GM23248 (cell line): ENCODE results near the gene KLHDC3. TPM values are rescaled to one million over a fixed set of nuclear protein-coding genes. Genes with fewer than 3 reads are reported as not detected.

ENCODE experiments used
- DNase-seq: peaks from one replicate; pipeline ENCODE4 v3.0.0-alpha.2; 2015
- H2AFZ ChIP-seq: fragments of 200-600 bp; sonication (generic); 2 replicates; pipeline ENCODE4 v1.6.1; 2016; ENCODE audit warnings: antibody characterized with exemption
- H3F3A ChIP-seq: fragments of 200-600 bp; sonication (generic); 2 replicates; pipeline ENCODE4 v1.6.1; 2016; ENCODE audit warnings: mild to moderate bottlenecking, antibody characterized with exemption, mixed run types; ENCODE audit not compliant: insufficient read depth
- H3K27ac ChIP-seq: fragments of 200-600 bp; sonication (generic); 2 replicates; pipeline ENCODE4 v1.5.1; 2016; ENCODE audit warnings: mild to moderate bottlenecking
- H3K27me3 ChIP-seq: fragments of 200-600 bp; sonication (generic); replicated peaks from 2 replicates; pipeline ENCODE4 v1.6.1; 2016; ENCODE audit warnings: mild to moderate bottlenecking; ENCODE audit not compliant: insufficient read depth
- H3K36me3 ChIP-seq: fragments of 200-600 bp; sonication (generic); 2 replicates; pipeline ENCODE4 v1.6.1; 2016; ENCODE audit warnings: low read depth, mild to moderate bottlenecking
- H3K4me1 ChIP-seq: fragments of 200-600 bp; sonication (generic); 2 replicates; pipeline ENCODE4 v1.6.1; 2016; ENCODE audit warnings: mild to moderate bottlenecking; ENCODE audit not compliant: insufficient read depth
- H3K4me2 ChIP-seq: fragments of 200-600 bp; sonication (generic); one replicate; pipeline ENCODE4 v1.6.1; 2016; ENCODE audit warnings: mild to moderate bottlenecking; ENCODE audit not compliant: unreplicated experiment
- H3K4me3 ChIP-seq: fragments of 200-600 bp; sonication (generic); 2 replicates; pipeline ENCODE4 v1.5.1; 2016; ENCODE audit warnings: mild to moderate bottlenecking
- H3K79me2 ChIP-seq: fragments of 200-600 bp; sonication (generic); 2 replicates; pipeline ENCODE4 v1.6.1; 2016; ENCODE audit warnings: mild to moderate bottlenecking; ENCODE audit not compliant: insufficient read depth
- H3K9ac ChIP-seq: fragments of 200-600 bp; sonication (generic); 2 replicates; pipeline ENCODE4 v1.6.1; 2016; ENCODE audit warnings: mild to moderate bottlenecking
- H3K9me2 ChIP-seq: fragments of 200-600 bp; sonication (generic); 2 replicates; pipeline ENCODE4 v1.6.1; 2016; ENCODE audit warnings: mixed run types, mild to moderate bottlenecking, moderate library complexity; ENCODE audit not compliant: insufficient read depth
- H3K9me3 ChIP-seq: fragments of 200-600 bp; sonication (generic); one replicate; pipeline ENCODE4 v1.6.1; 2017; ENCODE audit warnings: low read depth
- H4K20me1 ChIP-seq: fragments of 200-600 bp; sonication (generic); 2 replicates; pipeline ENCODE4 v1.6.0; 2016; ENCODE audit not compliant: insufficient read depth
- EZH2 ChIP-seq: fragments of 200-600 bp; sonication (generic); IDR thresholded peaks from 2 replicates; pipeline ENCODE4 v1.6.1; 2018; ENCODE audit warnings: antibody characterized with exemption, mild to moderate bottlenecking; ENCODE audit not compliant: insufficient read depth, poor library complexity, severe bottlenecking
- EZH2phosphoT487 ChIP-seq: fragments of 200-600 bp; sonication (generic); IDR thresholded peaks from 2 replicates; pipeline ENCODE4 v1.6.1; 2018; ENCODE audit warnings: antibody characterized with exemption, moderate library complexity, mild to moderate bottlenecking, low read depth; ENCODE audit not compliant: insufficient read depth
- WGBS, 2 experiments: methylation state at CpG; one replicate each; pipeline ENCODE4 v1.1.6; 2015 to 2017; ENCODE audit warnings: low lambda C conversion rate in 2 of 2, low coverage in 1 of 2; ENCODE audit errors: missing lambda C conversion rate in 2 of 2; 5-methylcytosine and 5-hydroxymethylcytosine counted together
- in situ Hi-C: fragments of 300-500 bp; cut with MboI; formaldehyde crosslinking; loops from 2 replicates; pipeline ENCODE4 v1.15.0; 2020
- polyA plus RNA-seq: library from polyadenylated mRNA; unstranded; fragments of >200 nt; fragmentation: Nextera tagmentation; extraction: Ambion mirVana; gene quantifications from 2 replicates; pipeline ENCODE4 v1.2.1, GENCODE V29; 2016
- total RNA-seq: library from RNA; depleted of rRNA; stranded (reverse); fragments of >200 nt; shearing (Covaris generic); gene quantifications from 2 replicates; pipeline ENCODE4 v1.2.3, GENCODE V29; 2014

The KLHDC3 gene
- total and polyA plus RNA-seq, 2 experiments from 2014 or later: 94.3 to 129 TPM

GRCh38 chr6:43036712-43037111 is 22.7 kb downstream of the KLHDC3 start:
- TF ChIP-seq EZH2phosphoT487 (no peak), EZH2 (no peak)
- no peaks in the 10 kb centered on the region for H3K4me1 ChIP-seq
- peaks cover 26% of the 10 kb centered on the region; the same call in 1 of the 2 replicates for H3F3A ChIP-seq
- no peaks in the 10 kb centered on the region for H3K27me3 ChIP-seq
- H3K9ac ChIP-seq: no peak overlapping the region
- no peaks in the 10 kb centered on the region for H4K20me1 ChIP-seq
- H3K79me2 ChIP-seq: no peaks in the 10 kb centered on the region
- H3K4me2 ChIP-seq: no peak overlapping the region
- H3K27ac ChIP-seq: no peak overlapping the region
- 92 to 93% methylated on average over 9 of the region's 9 CpGs for WGBS, 2 experiments
- H3K36me3 ChIP-seq: no peaks in the 10 kb centered on the region; the same call in 1 of the 2 replicates
- no peak for DNase-seq
- in situ Hi-C loops: no loop called here
- no peak overlapping the region for H3K4me3 ChIP-seq
- H2AFZ ChIP-seq: no peak overlapping the region
- H3K9me2 ChIP-seq: no peaks in the 10 kb centered on the region
- no peaks in the 10 kb centered on the region for H3K9me3 ChIP-seq

DNA sequence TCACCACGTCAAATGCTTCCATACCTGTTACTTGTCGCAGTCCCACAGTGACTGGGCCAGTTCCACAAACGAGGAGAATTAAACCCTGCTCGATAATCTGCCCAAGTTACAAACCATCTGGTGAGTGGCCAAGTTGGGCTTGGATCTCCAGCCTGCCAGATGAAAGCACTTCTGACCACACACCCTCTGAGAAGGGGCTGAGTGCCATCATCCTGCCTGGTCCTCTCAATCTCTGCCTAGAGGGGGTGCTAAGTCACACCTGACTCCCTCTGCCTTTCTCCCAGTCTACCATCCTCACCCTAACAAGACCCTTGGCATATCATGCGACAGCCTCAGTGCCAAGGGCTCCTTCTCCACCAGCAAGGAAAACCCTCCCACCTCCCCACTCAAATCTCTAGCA is 23.1 kb downstream of the KLHDC3 start:
- Histone ChIP-seq H3K4me2 (no peak overlapping the region), H3K27me3 (no peaks in the 10 kb centered on the region), H3K9me2 (no peaks in the 10 kb centered on the region), H3K9ac (no peak overlapping the region), H3K4me3 (no peak overlapping the region), H3F3A (peaks cover 21% of the 10 kb centered on the region; the same call in 1 of the 2 replicates), H3K79me2 (no peaks in the 10 kb centered on the region), H4K20me1 (no peaks in the 10 kb centered on the region), H3K36me3 (no peaks in the 10 kb centered on the region; the same call in 1 of the 2 replicates), H3K4me1 (no peaks in the 10 kb centered on the region), H3K9me3 (no peaks in the 10 kb centered on the region), H2AFZ (no peak overlapping the region), H3K27ac (no peak overlapping the region)
- WGBS, 2 experiments: 56 to 62% methylated on average over 5 of the region's 5 CpGs
- no peak for DNase-seq
- TF ChIP-seq EZH2phosphoT487 (no peak), EZH2 (no peak)
- in situ Hi-C loops: no loop called here

- TF ChIP-seq EZH2: no peak
- TF ChIP-seq EZH2phosphoT487: no peak
- peaks cover 4% of the 10 kb centered on the region; the same call in 1 of the 2 replicates for H3K36me3 ChIP-seq
- WGBS, 2 experiments: 85 to 94% methylated on average over 8 to 9 of the region's 9 CpGs
Measured at GRCh38 chr6:43037706-43038105, 23.7 kb downstream of the KLHDC3 start.

DNA sequence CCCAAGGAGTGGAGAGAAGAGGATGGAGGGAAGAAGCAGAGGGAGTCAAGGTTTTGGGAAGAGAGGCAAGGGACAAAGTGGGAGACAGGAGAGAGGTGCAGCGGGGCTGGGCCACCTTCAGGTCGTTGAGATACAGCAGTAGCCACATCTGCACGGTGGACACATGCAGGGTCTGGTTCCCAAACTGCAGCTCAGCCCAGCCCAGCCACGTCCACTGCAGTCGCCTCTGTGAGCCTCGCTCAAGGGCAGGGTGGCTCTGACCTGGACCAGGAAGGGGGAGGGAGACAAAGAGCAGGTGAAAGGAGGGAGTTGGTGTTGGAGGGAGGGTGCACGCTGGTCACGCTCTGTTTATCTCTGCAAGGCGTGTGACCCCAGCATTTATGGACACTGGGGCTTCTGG is 24.7 kb downstream of the KLHDC3 start:
- Histone ChIP-seq H3K27ac (no peak overlapping the region), H3K9me2 (no peaks in the 10 kb centered on the region), H4K20me1 (no peaks in the 10 kb centered on the region), H3K79me2 (no peaks in the 10 kb centered on the region), H2AFZ (no peak overlapping the region), H3K36me3 (peaks cover 9% of the 10 kb centered on the region; the same call in 1 of the 2 replicates), H3K9me3 (no peaks in the 10 kb centered on the region), H3K4me1 (no peaks in the 10 kb centered on the region), H3K27me3 (no peaks in the 10 kb centered on the region), H3K4me2 (no peak overlapping the region), H3F3A (peaks cover 7% of the 10 kb centered on the region; the same call in 1 of the 2 replicates), H3K4me3 (no peak overlapping the region), H3K9ac (no peak overlapping the region)
- 80 to 82% methylated on average over 9 of the region's 9 CpGs for WGBS, 2 experiments
- no peak for TF ChIP-seq EZH2phosphoT487
- no peak for TF ChIP-seq EZH2
- in situ Hi-C loops: no loop called here
- DNase-seq: no peak

More at GRCh38 chr6:43037706-43038105, 23.7 kb downstream of the KLHDC3 start:
- H3K79me2 ChIP-seq: no peaks in the 10 kb centered on the region
- no peaks in the 10 kb centered on the region for H3K27me3 ChIP-seq
- DNase-seq: no peak
- H3K9me3 ChIP-seq: no peaks in the 10 kb centered on the region
- in situ Hi-C loops: no loop called here
- H3F3A ChIP-seq: peaks cover 16% of the 10 kb centered on the region; the same call in 1 of the 2 replicates
- no peak overlapping the region for H3K4me2 ChIP-seq
- no peaks in the 10 kb centered on the region for H3K9me2 ChIP-seq
- H3K27ac ChIP-seq: no peak overlapping the region
- no peak overlapping the region for H3K9ac ChIP-seq
- no peak overlapping the region for H3K4me3 ChIP-seq
- H2AFZ ChIP-seq: no peak overlapping the region
- no peaks in the 10 kb centered on the region for H4K20me1 ChIP-seq
- H3K4me1 ChIP-seq: no peaks in the 10 kb centered on the region
